GM21423 (cell line): ENCODE measurements around the gene GRK1.

Source experiments
- ATAC-seq: cut with Tn5 transposase; IDR thresholded peaks from one replicate; pipeline ENCODE4 v1.9.1; 2021; ENCODE audit warnings: mild to moderate bottlenecking, moderate library complexity; ENCODE audit not compliant: unreplicated experiment

Gene GRK1

DNA sequence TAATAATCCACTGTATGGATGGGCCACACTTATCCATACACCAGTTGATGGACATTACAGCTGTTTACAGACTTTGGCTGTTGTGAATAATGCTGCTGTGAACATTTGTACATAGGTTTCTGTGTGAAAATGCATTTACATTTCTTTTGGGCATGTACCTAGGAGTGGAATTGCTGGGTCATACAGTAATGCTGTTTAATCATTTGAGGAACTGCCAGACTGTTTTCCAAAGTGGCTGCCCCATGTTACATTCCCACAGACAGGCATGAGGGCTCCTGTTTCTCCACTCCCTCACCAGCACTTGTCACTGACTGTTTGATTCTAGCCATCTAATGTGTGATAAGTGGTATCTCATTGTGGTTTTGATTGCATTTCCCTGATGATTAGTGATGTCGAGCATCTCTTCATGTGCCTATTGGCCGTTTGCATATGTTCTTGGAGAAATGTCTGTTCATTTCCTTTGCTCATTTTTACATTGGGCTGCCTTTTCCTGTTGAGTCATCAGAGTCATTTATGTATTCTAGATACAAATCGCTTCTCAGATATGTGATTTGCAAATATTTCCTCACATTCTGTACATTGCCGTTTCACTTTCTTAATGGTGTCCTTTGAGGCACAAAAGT is 104.8 kb downstream of the GRK1 start:
- no peak for ATAC-seq

GRCh38 chr13:113774177-113775107 is 107.4 kb downstream of the GRK1 start:
- ATAC-seq = no peak

DNA sequence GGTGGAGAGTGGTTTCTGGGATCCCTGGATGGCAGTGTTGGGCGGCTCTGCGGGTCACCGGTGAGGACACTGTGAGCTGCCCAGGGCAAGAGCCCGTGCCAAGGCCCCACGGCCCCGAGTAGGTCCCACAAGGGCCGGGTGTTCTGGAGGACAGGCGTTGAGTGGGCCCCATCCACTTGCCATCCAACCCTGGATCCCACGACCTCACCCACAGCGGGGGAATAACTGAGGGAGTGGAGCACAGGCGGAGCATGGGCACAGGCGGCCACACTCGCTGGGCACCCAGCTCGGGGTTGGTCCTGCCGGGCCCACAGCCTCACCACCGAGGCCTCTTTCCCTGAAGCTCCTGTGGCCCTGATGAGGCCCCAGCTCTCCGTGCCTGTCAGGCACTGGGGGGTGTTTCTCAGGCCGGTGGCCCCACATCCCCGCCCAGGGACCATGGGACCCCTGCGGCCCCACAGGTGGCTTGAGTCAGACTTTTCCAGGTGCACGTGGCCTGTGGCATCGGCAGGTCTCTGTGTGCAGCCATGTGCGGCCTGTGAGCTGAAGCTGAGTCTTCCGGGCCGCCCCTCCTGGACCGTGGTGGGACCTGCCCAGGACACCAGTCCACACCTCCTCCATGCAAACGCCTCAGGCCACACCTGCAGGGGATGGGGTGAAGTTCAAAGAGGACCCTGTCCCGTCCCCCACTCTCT is 108.6 kb downstream of the GRK1 start:
- ATAC-seq = no peak

DNA sequence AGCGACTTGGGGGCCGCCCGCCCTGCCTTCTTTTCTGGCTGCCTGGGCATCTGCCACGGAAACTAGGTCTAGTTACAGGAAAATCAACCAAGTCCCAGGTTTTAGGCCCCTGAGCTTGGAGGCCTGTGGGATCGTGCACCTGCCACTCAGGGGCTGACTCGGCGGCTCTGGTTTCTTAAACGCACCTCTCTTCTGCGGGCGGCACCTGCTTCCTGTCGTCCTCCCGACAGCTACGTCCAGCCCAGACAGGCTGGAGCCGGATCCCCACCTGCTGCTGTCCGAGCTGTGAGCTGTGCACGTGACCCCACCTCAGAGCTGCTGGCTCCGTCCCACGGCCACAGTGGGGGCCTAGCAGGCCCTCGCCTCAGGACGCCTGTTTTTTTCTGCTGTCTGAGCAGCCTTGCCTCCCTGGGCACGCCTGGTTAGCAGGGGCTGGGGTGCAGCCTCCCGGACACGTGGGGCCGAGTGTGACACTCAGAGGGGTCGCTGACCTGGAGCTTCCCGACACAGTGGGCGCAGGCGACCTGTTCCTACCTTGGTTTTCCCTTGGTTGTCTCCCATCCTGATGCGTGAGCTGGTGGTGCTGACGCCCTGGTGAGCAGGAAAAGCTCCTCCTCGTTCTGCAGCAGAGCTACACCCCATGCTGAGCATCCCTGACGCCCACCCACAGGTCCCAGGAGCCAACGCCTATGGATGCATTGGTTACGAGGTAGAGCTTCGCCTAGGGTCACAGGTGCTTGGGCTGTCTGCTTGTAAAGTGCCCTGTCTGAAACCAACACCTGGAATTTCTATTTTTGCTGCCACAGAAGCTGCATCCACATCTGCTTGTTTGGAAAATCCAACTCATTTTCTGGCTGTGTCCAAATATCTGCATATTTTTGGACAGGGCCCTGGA is 109.5 kb downstream of the GRK1 start:
- ATAC-seq = no peak

DNA sequence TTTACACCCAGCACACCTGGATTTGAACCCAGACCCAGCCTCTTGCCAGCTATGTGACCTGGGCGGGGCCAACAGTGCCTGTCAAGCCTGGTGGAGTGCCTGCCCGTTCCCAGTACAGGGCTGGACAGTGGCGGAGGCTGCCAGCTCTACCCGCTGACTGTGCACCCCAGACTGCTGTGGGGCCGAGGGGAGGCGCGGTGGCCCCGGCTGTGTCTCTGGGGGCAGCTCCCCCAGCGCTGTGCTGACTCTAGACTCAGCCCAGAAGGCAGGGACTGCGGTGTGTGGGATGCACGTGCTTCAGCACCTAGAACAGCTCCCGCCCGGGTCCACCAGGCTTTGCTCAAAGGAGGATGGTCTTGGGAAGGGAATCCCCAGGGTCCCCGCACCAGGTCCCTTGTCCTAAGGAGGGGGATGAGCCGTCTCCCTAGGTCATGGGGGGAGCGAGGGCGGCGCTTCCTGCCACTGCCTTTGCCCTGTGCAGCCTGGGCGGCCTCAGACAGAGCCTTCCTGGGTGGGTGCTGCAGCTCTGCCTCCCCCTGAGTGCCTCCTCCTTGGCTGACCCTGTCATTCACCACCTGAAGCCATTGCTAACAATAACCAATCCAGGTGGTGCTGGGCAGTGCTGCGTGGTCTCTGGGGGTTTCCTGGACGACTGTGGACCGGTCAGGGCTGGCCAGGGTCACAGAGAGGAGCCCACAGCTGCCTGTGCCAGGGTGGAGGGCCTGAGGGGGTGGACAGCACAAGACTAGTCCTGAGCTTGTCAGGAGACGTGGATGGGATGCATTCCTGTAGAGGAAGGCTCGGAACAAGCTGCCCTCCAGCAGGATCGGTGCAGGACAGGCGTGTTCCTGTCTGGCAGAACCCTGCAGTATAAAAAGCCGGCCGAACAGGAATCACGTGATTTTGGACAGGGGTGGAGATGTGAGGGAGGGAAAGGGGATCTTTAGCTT is 110.6 kb downstream of the GRK1 start:
- ATAC-seq = no peak

- no peak for ATAC-seq
Measured at GRCh38 chr13:113781571-113781970, 114.6 kb downstream of the GRK1 start.

- ATAC-seq = no peak
Measured at GRCh38 chr13:113782472-113782871, 115.5 kb downstream of the GRK1 start.

GRCh38 chr13:113783200-113783881 is 116.3 kb downstream of the GRK1 start:
- no peak for ATAC-seq

DNA sequence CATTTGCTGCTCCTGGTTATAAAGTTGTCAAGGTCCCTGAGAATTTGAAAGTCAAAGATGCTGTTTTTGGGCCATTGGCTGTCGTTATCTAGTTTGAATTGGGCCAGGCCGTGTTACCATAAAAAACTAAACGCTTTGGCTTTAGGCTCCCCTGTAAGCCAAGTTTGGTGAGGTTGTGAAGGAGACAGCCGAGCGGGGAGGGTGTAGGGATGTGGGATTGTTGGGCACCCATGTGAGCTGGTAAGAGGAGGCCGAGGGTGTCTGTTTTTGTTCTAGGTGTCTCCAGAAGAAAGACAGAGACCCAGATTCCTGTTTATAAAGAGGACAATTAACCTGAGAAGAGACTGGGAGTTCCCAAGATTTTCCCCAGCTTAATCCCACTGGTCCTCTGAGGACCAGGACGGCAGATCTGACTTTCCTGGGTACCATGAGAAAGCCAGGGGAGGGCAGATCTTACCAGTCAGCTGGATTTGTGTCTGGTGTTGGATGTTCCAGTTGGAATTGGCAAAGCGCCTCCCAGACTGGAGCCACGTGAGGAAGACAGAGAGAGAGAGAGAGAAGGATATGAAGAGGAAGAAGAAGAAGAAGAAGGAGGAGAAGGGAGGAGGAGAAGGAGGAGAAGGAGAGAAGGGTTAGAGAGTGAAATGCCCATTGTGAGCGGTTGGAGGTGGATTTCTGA is 117.1 kb downstream of the GRK1 start:
- no peak for ATAC-seq

DNA sequence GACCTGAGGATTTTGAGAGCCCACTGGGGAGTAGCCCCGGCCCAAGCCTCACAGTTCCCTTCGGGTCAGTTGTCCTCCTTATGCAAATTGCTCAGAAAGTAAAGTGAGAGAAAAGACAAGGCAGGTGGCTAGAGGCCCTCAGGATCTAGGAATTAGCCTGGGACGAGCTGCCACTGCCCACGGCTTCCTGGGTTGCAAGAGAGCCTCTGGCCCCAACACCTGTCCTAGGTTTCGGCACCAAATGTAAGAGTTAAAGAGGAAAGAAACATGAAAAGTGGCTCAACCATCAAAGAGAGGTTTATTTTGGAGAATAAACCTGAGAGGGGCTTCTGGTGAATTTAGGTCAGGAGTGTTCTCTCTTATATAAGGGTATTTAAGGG is 117.6 kb downstream of the GRK1 start:
- no peak for ATAC-seq

GRCh38 chr13:113785051-113786010 is 118.3 kb downstream of the GRK1 start:
- no peak for ATAC-seq

GRCh38 chr13:113786262-113786841 is 119.3 kb downstream of the GRK1 start:
- no peak for ATAC-seq
